ENCODE measurements around the gene ARMH1. TPM values are rescaled to one million over a fixed set of nuclear protein-coding genes. Genes with fewer than 3 reads are reported as not detected.
A peak's percentile ranks its signal among the peaks of the same experiment; 100 is the strongest.

ARMH1 gene
- total RNA-seq (10 to 100 TPM in 1 of 2 donors, 1 to 10 TPM in 1; 6.3 to 11.1 TPM), polyA plus RNA-seq (ENCODE audit: insufficient read length in 2 of 2) (10 to 100 TPM; 10.8 to 15.5 TPM)
- long read RNA-seq, donor 1 = 0 reads
- long read RNA-seq, donor 2 = 0 reads
- long read RNA-seq, donor 3 = 0 reads
- long read RNA-seq, donor 4 = 0 reads

- Histone ChIP-seq H3K4me1 (ENCODE audit: control insufficient read depth, insufficient read depth, low read length) (peaks cover 35% of the 10 kb centered on the region), H3K27ac (ENCODE audit: low read depth, low read length) (peak within 1 kb of the TSS; percentile 96), H3K9me3 (ENCODE audit: control insufficient read depth, insufficient read depth, low read length) (no peaks in the 10 kb centered on the region), H3K27me3 (ENCODE audit: control insufficient read depth, insufficient read depth, low read length) (no peaks in the 10 kb centered on the region), H3K36me3 (ENCODE audit: control insufficient read depth, insufficient read depth, low read length) (no peaks in the 10 kb centered on the region), H3K4me3 (ENCODE audit: low read depth, low read length) (peak within 1 kb of the TSS; percentile 72)
- under 1% methylated on average over 50 of the region's 56 CpGs for WGBS (ENCODE audit: insufficient coverage)
- peak; percentile 92 to 100 (median 96) for DNase-seq (ENCODE audit: low read depth in 4 of 6, low spot score in 6 of 6)
These were observed at the start of gene ARMH1, which contains the start of gene TMEM53 for GRCh38 chr1:44674113-44675000. ARMH1 (plus strand) TSS chr1:44674714; CDS start chr1:44689698, 14,984 bp downstream. TMEM53 (minus strand) TSS chr1:44674481; CDS start chr1:44674391, 90 bp downstream.

DNA sequence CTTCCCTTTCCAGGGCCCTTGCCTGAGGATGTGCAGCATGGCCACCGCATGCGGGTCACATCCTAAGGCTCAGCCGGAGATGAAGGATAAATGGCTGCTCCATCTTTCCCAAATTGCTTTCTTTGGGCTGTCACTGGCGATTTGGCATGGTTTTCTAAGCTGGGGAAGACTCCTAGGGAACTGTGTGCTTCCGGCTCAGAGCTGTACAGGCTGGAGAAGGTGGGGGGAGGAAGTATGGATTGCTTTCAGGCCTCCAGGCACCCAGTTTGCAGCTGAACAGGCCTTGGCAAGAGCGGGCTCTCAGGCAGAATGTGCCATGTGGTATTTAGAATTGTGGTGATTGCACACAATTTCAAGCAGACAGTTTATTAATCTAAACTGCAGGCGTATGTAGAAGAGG, 49.2 kb upstream of the ARMH1 start:
- H3K27me3 ChIP-seq (ENCODE audit: control insufficient read depth, insufficient read depth, low read length) = no peaks in the 10 kb centered on the region
- peaks cover 12% of the 10 kb centered on the region for H3K4me1 ChIP-seq (ENCODE audit: control insufficient read depth, insufficient read depth, low read length)
- peaks cover 4% of the 10 kb centered on the region for H3K36me3 ChIP-seq (ENCODE audit: control insufficient read depth, insufficient read depth, low read length)
- H3K4me3 ChIP-seq (ENCODE audit: low read depth, low read length) = no peak overlapping the region
- peak in 2 of 6 donors; percentile 81 to 86 for DNase-seq (ENCODE audit: low read depth in 4 of 6, low spot score in 6 of 6)
- no peak overlapping the region for H3K27ac ChIP-seq (ENCODE audit: low read depth, low read length)
- no peaks in the 10 kb centered on the region for H3K9me3 ChIP-seq (ENCODE audit: control insufficient read depth, insufficient read depth, low read length)
- WGBS (ENCODE audit: insufficient coverage) = 34% methylated on average over 7 of the region's 7 CpGs

DNA sequence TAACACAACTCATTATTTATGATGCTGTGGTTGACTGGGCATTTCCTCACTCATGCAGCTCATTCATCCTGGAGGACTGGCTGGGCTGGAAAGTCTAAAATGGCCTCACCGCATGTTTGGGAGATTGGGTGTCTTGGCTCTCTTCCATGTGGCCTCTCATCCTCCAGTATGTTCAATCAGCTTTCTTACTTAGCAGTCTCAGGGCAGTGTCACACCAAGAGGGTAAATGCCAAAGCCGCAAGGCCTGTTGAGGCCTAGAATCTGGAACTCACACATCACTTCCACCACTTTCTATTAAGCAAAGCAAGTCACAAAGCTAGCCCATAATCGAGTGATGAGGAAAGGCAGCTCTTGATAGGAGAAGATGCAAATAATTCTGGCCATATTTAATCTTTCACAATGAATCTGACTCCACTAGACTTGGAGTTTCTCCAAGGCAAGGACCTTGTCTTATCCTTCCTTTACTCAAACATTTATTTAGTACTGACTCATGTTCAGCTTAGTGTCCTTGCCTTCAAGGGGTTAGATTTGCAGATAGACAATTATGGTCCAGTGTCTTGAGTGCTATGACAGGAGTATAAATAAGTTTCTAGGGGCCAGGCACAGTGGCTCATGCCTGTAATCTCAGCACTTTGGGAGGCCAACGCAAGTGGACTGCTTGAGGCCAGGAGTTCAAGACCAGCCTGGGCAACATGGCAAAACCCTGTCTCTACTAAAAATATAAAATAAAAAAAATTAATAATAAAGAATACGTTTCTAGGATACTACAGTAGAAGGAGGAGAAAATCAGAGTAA, 45.4 kb upstream of the ARMH1 start:
- H3K27ac ChIP-seq (ENCODE audit: low read depth, low read length) = no peak overlapping the region

DNA sequence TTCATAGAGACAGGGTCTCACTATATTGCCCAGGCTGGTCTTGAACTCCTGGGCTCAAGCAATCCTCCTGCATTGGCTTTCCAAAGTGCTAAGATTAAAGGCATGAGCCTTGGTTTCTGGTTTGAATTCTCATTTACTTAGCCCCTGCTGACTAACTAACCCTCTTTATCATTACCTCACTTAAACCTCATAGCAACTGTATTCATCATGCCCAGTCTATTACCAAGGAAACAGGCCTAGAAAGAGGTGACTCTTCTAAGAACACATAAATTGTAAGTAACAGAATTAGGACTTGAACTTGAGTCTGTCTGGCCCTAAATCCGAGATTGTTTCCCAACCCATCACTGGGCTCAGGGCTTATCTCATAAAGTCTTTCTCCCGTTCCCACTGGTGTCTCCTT, 44.4 kb upstream of the ARMH1 start:
- H3K27ac ChIP-seq (ENCODE audit: low read depth, low read length) = no peak overlapping the region
- WGBS (ENCODE audit: insufficient coverage) = 100% methylated on average over 1 of the region's 2 CpGs

More for the DNA sequence above, 45.4 kb upstream of the ARMH1 start:
- Histone ChIP-seq H3K9me3 (ENCODE audit: control insufficient read depth, insufficient read depth, low read length) (no peaks in the 10 kb centered on the region), H3K27me3 (ENCODE audit: control insufficient read depth, insufficient read depth, low read length) (no peaks in the 10 kb centered on the region), H3K36me3 (ENCODE audit: control insufficient read depth, insufficient read depth, low read length) (no peaks in the 10 kb centered on the region), H3K4me1 (ENCODE audit: control insufficient read depth, insufficient read depth, low read length) (peaks cover 29% of the 10 kb centered on the region), H3K4me3 (ENCODE audit: low read depth, low read length) (no peak overlapping the region)
- WGBS (ENCODE audit: insufficient coverage) = 83% methylated on average over 2 of the region's 5 CpGs
- no peak for DNase-seq (ENCODE audit: low read depth in 4 of 6, low spot score in 6 of 6)

DNA sequence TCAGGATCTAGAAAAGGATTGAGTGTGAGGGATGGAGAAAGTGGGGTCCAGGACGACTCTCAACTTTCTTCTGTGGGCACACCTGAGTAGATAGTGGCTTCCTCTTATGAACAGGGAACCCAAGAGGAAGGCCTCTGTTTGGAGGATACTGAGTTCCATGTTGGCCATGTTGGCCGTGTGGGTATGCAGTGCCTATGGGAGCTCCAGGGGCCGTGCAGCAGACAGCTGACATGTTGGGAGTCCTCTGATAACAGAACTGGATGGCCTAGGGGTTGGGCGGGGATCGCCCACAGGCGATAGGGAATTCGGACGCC, 43.2 kb upstream of the ARMH1 start:
- peaks cover 14% of the 10 kb centered on the region for H3K36me3 ChIP-seq (ENCODE audit: control insufficient read depth, insufficient read depth, low read length)
- H3K9me3 ChIP-seq (ENCODE audit: control insufficient read depth, insufficient read depth, low read length) = no peaks in the 10 kb centered on the region
- H3K27me3 ChIP-seq (ENCODE audit: control insufficient read depth, insufficient read depth, low read length) = no peaks in the 10 kb centered on the region
- H3K4me3 ChIP-seq (ENCODE audit: low read depth, low read length) = peak overlapping the region; percentile 60
- WGBS (ENCODE audit: insufficient coverage) = 17% methylated on average over 8 of the region's 8 CpGs
- DNase-seq (ENCODE audit: low read depth in 4 of 6, low spot score in 6 of 6) = no peak
- H3K4me1 ChIP-seq (ENCODE audit: control insufficient read depth, insufficient read depth, low read length) = peaks cover 25% of the 10 kb centered on the region
- H3K27ac ChIP-seq (ENCODE audit: low read depth, low read length) = peak overlapping the region; percentile 95

More for the DNA sequence above, 44.4 kb upstream of the ARMH1 start:
- H3K27me3 ChIP-seq (ENCODE audit: control insufficient read depth, insufficient read depth, low read length) = no peaks in the 10 kb centered on the region
- peaks cover 26% of the 10 kb centered on the region for H3K4me1 ChIP-seq (ENCODE audit: control insufficient read depth, insufficient read depth, low read length)
- H3K4me3 ChIP-seq (ENCODE audit: low read depth, low read length) = no peak overlapping the region
- DNase-seq (ENCODE audit: low read depth in 4 of 6, low spot score in 6 of 6) = no peak
- no peaks in the 10 kb centered on the region for H3K9me3 ChIP-seq (ENCODE audit: control insufficient read depth, insufficient read depth, low read length)
- H3K36me3 ChIP-seq (ENCODE audit: control insufficient read depth, insufficient read depth, low read length) = peaks cover 3% of the 10 kb centered on the region

DNA sequence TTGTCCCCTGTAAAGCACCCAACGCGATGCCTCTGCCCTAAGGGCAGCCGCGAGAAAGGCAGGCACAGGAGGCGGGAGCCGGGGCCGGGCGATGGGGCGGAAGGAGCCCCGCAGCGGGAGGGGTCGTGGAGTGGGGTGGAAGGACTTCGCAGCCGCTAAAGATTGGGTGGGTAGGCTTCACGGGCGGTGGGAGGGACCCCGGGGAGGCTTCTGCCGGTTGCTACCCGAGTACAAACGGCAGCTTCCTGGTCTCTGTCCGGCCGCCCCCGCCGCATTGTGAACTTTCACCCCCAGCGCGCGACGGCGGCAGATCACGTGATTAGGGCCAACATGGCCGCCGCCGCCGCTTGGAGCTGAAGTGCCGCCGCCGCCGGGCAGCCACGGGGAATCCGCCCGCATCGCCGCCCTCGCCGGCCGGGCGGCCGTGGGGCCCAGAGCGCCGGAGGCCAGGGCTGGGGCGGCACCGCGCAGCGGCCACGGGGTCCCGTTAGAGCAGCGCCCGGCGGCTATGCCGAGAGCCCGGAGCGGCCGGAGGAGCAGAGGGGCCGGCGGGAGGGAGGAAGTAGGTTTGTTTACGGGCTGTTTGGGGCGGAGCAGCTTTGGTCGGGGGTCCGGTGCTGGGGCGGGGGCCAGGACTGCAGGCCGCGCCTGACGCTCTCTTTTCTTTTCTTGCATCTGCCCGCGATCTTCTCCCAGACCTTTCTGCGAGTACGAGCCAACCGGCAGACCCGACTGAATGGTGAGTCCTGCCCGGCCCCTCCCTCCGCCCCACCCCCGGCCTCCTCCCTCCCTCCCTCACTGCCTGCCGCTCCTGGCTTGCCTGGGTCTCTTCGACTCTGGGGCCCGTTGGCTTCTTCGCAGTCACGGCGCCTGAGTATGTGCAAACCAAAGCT, 42.6 kb upstream of the ARMH1 start:
- Histone ChIP-seq H3K4me3 (ENCODE audit: low read depth, low read length) (peak overlapping the region; percentile 60), H3K27me3 (ENCODE audit: control insufficient read depth, insufficient read depth, low read length) (no peaks in the 10 kb centered on the region), H3K36me3 (ENCODE audit: control insufficient read depth, insufficient read depth, low read length) (peaks cover 20% of the 10 kb centered on the region), H3K27ac (ENCODE audit: low read depth, low read length) (peak overlapping the region; percentile 95), H3K4me1 (ENCODE audit: control insufficient read depth, insufficient read depth, low read length) (peaks cover 30% of the 10 kb centered on the region), H3K9me3 (ENCODE audit: control insufficient read depth, insufficient read depth, low read length) (no peaks in the 10 kb centered on the region)
- peak; percentile 52 to 95 (median 78) for DNase-seq (ENCODE audit: low read depth in 4 of 6, low spot score in 6 of 6)
- WGBS (ENCODE audit: insufficient coverage) = under 1% methylated on average over 78 of the region's 88 CpGs

- peaks cover 37% of the 10 kb centered on the region for H3K4me1 ChIP-seq (ENCODE audit: control insufficient read depth, insufficient read depth, low read length)
- WGBS (ENCODE audit: insufficient coverage) = 5% methylated on average over 8 of the region's 9 CpGs
- no peak for DNase-seq (ENCODE audit: low read depth in 4 of 6, low spot score in 6 of 6)
These were observed 41.9 kb upstream of the ARMH1 start for GRCh38 chr1:44632598-44632997.

GRCh38 chr1:44634606-44635189, 39.8 kb upstream of the ARMH1 start:
- peak in 1 of 6 donors; percentile 53 for DNase-seq (ENCODE audit: low read depth in 4 of 6, low spot score in 6 of 6)
- Histone ChIP-seq H3K4me3 (ENCODE audit: low read depth, low read length) (no peak overlapping the region), H3K4me1 (ENCODE audit: control insufficient read depth, insufficient read depth, low read length) (peaks cover 47% of the 10 kb centered on the region), H3K9me3 (ENCODE audit: control insufficient read depth, insufficient read depth, low read length) (no peaks in the 10 kb centered on the region), H3K36me3 (ENCODE audit: control insufficient read depth, insufficient read depth, low read length) (peaks cover 47% of the 10 kb centered on the region), H3K27me3 (ENCODE audit: control insufficient read depth, insufficient read depth, low read length) (no peaks in the 10 kb centered on the region), H3K27ac (ENCODE audit: low read depth, low read length) (no peak overlapping the region)
- 100% methylated on average over 2 of the region's 3 CpGs for WGBS (ENCODE audit: insufficient coverage)

More at GRCh38 chr1:44632598-44632997, 41.9 kb upstream of the ARMH1 start:
- H3K27ac ChIP-seq (ENCODE audit: low read depth, low read length) = peak overlapping the region; percentile 75
- H3K27me3 ChIP-seq (ENCODE audit: control insufficient read depth, insufficient read depth, low read length) = no peaks in the 10 kb centered on the region
- H3K9me3 ChIP-seq (ENCODE audit: control insufficient read depth, insufficient read depth, low read length) = no peaks in the 10 kb centered on the region
- H3K4me3 ChIP-seq (ENCODE audit: low read depth, low read length) = peak overlapping the region; percentile 53
- peaks cover 27% of the 10 kb centered on the region for H3K36me3 ChIP-seq (ENCODE audit: control insufficient read depth, insufficient read depth, low read length)

Data from spinal cord (tissue), 10 donors.